GM21737 (cell line): ENCODE data around the gene TMEM44.

Experiments
- ATAC-seq: cut with Tn5 transposase; IDR thresholded peaks from one replicate; pipeline ENCODE4 v1.9.1; 2021; ENCODE audit warnings: mild to moderate bottlenecking, moderate library complexity; ENCODE audit not compliant: unreplicated experiment

TMEM44 gene

DNA sequence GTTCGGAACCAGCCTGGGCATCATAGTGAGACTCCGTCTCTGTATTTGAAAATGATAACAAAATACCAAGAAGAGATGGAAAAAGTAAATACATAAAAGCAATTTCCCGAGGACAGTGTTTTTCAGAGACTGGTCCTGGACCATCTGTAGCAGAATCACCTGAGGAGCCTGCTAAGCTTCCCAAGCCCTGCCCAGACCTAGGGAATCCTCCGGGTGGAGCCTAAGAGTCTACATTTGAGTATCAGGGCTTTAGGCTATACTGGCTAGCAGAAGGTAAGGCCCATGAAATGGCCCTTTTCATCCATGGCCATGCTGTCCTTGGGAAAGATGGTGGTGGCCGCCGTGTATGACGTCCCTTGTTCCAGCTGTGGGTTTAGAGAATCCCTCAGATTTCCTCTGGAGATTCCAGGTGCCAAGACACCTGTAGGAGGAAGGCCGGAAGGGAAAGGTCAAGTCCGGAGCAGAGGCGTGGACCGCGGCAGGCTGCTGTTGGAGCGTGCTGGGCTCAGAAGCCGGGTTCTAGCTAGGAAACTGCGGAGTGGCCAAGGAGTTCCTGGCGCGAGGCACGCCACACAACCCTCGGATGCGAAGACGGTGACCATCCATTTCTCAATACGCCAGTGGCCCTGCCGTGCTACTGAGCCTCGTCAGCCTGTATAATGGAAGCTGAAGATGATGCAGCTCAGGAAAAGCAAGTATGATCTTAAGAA, 50.9 kb downstream of the TMEM44 start:
- no peak for ATAC-seq

DNA sequence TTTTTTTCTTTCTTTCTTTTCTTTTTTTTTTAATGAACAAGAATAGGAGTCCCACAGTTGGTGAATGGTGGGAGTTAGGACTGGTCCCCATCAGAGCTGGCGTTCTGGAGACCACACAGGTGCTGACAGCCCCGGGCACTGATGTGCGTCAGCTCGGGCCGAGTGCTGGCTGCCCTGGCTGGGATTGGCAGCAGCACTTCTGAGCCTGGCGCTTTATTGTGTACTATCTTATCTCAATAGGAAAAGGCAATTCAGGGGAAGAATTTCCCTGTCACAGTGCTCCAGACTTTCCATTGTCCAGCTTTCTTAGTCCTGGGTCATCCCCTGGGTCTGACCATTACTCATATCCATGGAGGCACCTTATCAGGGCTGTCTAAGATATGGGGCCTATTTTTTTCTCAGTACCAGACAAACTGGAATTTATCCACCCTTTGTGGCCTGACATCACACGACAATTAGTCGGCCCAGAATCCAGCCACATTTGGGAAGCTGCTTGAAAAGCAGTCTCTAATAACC, 54.1 kb downstream of the TMEM44 start:
- ATAC-seq: no peak

DNA sequence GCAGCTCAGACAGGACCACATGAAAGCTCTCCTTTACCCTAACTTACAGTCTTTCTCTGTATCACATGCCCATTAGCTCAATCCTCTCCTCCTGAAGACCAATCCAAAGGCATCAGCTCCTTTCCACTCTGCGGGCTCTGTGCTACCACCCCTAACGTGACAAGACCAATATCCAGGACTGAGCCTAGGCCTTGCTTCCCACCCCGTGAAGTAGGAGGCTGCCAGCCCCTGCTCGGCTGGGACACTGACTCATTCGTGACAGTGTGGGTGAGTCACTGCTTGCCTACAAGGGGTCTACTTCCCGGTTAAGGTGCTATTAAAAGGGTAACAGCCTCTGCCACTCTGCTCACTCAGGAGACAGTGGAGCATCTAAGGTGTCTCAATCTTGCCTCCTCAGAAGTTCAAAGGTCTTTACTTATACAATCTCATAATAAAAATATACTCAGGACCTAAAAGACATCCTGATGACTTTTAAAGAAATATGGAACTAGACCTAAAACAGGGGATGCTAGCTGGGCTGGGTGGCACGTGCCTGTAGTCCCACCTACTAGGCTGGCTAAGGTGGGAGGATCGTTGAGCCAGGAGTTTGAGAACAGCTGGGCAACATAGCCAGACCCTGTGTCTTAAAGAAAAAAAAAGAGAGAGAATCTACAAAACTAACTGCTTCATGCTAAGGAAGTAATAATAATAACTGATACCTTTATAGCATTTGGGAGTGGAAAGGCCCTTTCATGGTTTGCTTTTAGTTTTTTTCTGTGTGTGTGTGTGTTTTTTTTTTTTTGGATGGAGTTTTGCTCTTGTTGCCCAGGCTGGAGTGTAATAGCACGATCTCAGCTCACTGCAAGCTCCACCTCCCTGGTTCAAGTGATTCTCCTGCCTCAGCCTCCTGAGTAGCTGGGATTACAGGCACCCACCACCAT, 55.0 kb downstream of the TMEM44 start:
- no peak for ATAC-seq

DNA sequence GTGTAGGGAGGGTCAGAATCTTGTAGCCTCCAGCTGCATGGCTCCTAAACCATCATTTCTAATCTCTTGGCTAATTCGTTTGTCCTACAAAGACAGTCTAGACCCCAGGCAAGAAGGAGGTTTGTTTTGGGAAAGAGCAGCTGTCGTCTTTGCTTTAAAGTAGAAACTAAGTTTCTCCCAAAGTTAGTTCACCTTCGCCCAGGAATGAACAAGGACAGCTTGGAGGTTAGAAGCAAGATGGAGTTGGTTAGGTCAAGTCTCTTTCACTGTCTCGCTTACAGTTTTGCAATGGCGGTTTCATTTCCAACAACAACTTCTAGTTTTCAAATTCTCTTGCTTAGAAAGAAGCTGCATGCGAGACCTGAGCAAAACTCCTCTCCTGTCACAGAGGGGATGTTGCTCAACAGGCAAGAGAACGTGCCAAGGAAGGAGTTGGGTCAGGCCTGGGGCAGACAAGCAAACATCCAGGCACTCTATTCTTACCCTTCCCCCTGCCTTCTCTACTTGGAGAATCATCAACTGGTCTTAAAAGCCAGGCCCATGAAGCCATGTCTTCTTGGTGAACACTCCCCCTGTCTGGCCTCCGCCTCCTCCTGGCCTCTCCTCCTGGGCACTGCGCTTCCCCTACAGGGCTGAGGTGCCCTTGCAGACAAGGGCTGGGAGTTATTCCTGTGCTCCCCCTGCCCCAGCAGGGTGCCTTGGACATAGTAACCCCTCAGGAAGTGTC, 57.6 kb downstream of the TMEM44 start:
- no peak for ATAC-seq

DNA sequence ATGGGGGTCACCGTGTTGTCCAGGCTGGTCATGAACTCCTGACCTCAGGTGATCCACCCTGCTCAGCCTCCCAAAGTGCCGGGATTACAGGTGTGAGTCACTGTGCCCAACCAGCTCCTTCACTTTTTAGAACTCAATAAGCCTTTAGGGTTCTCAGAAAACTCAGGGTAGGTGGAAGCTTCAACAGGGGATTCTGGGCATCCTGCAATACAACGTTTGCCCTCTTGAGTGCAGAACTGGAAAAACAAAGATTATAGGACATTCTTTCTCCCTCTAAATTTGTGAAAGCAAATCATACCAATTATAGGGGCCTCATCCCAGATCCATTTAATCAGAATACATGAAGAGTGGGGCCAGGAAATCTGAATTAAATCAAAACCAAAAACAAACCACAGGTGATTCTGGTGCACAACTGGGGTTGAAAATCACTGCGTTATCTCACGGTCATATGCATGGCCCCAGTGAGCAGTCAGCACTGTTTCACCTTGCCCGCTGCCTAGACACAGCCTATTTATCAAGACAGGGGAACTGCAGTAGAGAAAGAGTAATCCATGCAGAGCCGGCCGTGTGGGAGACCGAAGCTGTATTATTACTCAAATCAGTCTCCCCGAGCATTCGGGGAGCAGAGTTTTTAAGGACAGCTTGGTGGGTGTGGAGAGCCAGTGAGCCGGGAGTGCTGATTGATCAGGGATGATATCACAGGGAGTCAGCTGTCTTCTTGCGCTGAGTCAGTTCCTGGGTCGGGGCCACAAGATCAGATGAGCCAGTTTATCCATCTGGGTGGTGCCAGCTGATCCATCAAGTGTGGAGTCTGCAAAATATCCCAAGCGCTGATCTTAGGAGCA, 58.4 kb downstream of the TMEM44 start:
- ATAC-seq: no peak

DNA sequence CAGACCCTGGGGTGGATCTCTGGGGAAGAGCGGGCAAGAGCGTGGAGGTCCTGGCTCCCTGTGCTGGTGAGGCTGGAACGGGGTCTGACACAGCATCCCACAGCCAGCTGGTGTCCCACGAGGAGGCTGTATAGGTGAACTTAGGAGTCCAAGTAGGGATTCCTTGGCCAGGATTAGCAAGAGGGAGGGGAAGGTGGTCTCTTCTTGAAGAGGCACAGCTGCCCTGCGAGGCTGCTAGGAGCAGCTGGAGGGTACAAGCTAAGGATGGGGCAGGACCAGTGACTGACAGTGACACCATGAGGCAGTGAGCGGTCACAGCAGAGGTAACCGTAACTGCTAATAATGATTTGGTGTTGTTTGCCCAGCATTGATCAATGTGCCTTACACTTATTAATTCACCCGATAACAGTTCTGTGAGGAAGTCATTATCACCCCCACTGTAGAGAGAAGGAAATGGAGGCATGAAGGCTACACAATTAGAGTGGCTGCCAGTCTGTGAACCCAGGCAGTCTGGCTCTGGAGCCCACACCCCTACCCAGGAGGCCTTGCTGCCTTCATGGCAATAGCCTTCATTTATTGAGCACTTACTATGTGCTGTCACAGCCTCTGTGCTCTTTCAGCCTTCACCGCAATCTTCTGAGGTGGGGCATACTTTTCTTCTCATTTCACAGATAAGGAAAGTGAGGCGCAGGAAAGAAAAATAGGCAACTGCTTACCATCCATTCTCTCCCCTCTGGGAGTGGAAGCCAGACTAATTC, 59.4 kb downstream of the TMEM44 start:
- no peak for ATAC-seq

DNA sequence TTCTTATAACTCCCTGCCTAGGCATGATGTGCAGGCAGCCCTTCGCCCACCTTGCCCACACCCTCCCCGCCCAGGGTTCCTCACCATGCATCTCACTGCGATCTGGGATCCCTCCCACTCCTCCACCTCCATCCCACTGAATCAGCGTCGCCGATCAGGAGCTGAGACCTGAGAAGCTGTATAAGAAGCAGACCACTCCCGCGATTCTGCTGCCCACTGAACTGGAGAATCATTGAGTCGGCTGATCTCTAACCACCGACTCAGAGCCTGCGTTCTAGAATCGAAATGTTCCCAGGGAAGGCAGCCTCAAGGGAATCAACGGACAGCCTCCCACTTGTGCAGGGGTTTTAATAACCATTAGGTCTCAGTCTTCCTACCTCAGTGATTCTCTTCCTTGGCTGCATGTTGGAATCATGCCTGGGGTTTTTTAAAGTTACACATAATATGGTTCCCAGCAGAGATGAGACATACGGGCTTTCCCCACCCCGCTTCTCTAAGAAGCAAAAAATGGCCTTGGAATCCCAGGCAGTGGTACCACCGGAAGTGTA, 60.2 kb downstream of the TMEM44 start:
- no peak for ATAC-seq

DNA sequence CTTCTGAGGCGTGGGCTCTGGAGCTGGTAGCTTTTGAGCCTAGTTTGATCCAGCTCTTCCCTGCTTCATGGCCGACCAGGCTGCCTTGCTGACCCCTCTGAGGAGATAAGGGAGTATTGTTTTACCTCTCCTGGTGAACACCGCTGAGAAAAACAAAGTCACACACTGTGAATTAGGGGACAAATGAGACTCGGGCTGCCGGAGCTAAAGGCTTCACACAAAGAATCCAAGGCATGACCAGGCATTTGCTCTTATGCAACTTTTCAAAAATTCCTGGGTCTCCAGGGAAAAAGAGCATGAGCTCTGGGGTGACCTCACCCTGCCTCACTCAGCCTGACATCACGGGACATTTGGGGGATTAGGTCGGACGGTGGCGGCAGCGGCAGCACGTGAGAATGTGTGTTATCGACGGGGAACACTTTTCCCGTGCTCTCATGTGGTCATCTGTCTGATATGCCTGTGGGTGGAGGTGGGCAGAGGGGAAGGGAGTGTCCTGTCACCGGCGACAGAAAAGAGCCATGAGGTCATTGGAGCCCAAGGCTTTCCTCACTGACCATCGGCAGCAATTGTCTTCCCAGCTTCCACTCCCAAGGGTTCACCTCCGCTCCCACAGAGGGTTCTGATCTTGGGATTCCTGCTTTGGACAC, 61.0 kb downstream of the TMEM44 start:
- ATAC-seq: no peak

DNA sequence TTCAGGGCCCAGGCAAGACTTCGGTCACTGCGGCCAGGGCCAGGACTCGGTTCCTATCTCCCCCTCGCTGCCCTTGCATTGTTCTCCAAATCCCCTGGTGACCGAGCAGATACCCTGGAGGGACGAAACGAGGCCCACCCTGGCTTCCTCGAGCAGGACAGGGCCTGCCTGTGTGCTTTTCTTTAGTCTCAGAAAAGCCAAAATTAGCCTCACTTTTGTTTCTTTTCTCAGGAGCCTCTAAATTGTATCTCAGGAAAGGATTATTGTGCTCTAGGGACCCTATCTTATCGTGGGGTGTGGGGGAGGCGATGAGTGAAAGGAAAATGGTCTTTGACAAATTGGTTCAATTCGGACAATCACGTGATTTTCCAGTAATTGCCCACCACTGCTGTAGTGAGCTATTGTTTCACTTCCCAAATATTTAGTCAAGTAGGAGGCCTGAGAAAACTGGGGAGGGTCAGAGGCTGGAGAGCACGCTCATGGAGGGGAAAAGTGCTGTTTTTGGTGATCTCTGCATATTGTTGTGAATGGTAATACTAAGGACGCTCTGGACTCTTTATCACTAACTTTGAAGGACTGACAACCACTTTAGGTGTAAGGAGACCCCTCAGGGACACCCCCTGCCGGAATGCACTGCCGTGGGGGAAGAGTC, 61.6 kb downstream of the TMEM44 start:
- no peak for ATAC-seq

DNA sequence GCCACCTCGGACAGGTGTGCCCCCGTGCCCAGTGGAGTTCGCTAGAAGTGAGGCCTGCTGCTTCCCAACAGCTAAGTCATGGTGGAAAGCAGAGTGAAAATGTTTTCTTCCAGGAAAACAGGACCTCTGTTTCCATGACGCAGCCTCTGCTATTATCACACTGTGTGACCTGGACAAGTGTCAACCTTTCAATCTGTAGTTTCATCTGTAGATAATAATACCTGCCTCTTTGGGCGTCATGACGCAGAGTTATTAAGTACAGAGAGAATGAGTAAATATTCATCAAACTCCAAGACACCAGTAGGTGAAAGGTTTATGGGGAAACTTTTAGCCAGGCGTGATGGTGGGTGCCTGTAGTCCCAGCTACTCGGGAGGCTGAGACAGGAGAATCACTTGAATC, 62.3 kb downstream of the TMEM44 start:
- ATAC-seq: no peak

DNA sequence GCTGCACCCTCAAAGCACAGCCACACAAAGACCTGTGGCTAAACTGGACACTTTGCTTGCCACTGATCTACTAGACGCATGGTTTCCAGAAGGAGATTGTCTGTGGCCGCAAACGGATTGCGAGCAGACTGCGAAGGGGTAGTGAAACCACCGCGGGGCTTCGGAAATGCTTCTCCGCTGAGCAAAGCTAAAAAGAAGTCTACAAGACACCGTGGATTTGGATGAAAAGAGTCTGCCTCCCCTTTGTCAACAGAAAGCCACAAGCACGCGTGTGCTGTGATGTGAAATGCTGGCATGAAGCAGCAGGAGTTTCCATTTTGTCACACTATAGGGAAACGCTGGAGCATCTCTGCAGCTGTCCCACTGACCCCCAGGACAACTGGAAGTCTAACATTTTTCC, 63.0 kb downstream of the TMEM44 start:
- ATAC-seq: no peak

DNA sequence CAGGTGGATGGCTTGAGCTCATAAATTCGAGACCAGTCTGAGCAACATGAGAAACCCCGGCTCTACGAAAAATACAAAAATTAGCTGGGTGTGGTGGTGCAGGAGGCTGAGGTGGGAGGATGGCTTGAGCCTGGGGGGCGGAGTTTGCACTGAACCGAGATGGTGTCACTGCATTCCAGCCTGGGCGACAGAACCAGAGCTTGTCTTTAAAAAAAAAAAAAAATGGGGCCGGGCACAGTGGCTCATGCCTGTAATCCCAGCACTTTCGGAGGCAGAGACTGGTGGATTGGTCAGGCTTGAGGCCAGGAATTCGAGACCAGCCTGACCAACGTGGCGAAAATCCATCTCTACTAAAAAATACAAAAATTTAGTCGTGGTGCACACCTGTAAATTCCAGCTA, 64.0 kb downstream of the TMEM44 start:
- ATAC-seq: no peak

DNA sequence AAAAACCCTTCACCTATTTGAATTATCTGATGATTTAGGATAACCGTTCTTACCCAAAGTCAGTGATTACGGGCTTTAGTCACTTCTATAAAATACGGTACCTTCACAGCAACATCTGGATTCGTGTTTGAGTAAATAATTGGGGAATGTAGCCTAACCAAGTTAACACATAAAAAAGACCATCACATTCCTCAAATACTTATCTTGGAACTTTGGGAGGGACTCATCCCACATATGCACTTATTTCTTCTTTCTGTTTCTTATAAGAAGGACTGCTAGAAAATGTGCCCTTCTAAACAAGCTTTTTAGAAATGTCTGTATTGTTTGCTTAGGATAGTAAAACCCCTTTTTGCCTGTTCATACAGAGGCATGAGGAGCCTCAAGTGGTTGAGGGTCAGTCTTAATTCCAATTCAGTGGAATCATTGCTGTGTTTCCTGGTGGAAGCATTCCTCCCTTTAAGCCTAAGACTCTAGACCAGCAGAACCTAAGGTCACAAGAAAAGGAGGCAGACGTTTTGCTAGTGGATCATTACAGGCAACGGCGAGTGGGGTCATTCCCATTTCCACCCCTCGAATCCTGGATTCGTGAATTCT, 67.5 kb downstream of the TMEM44 start:
- no peak for ATAC-seq

DNA sequence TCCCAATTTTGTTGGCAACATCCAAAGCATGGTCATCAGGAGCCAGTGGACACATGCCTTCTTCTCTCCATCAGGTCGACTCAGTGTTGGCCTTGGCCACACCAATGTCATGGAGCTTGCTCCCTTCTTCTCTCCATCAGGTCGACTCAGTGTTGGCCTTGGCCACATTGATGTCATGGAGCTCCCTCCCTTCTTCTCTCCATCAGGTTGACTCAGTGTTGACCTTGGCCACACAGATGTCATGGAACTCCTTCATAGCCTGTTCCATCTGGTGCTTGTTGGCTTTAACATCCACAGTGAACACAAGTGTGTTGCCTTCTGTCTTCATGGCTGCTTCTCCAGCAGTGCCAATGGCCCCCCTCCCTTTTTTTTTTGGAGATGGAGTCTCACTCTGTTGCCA, 70.2 kb downstream of the TMEM44 start:
- ATAC-seq: no peak

DNA sequence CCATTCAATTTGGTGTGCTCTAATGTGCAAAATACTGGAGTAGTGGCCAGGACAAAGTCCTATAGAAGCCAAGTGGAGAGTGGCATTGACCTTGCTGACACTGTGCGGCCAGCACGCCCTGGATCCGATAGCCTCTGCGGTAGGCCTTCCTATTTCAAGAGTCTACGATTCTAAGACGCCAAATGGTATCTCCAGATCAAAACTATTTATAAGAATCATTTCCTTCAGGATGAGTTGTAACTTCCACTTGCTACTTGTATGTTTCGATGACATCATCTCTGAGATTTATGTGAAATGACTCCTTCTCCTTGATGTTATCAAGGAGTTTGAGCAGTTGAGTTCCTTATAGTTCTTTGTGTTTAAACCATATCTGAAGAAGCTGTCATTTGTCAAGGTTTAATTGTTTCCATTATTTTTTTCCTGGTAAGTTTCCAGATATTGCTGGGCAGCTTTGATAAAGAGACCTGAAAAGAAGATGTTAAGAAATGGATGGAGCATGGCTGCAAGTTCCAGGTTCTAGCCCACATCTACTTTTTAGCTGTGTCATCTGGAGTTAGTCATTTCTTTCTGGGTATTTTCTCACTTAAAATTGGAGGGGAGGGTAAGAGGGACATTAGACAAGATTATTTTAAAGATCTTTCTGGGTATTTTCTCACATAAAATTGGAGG, 71.8 kb downstream of the TMEM44 start:
- no peak for ATAC-seq

DNA sequence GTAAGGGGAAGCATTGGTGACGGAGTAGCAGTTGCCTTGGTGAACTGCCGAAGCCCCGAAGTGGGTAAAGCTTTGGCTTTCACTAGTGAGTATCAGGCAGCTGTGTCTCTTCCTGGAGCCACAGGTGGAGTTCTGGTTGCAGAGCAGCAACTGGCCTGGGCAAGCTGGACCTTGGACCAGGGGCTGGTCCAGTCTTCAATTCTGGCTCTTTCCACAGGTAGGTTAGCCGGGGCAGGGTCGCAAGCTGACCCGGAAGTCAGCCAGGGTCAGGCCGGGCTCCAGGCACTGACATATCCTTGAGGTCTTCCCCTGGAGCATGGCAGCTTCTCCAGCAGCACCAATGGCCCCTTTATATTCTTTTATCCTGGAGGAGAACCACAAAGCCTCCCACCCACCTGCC, 73.2 kb downstream of the TMEM44 start:
- ATAC-seq: no peak

DNA sequence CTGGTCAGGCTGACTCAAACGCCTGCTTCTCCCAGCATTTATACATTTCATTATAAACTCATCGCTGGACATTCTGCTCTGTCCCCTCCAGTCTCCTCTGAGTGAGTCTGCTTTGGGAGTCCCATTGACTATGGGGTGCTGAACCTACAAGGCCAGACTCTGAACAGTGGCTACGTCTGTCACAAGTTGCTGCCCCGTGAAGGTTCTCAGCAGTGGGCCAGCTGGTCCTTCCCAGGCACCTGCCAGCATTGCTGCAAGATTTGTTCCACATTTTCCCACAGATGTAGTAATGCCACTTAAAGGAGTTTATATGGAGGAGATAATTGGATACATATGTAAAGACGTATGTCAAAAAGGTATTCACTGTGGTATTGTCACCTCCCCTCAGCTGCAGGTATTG, 73.7 kb downstream of the TMEM44 start:
- no peak for ATAC-seq
